SU-DHL-6 (cell line): Measurements from ENCODE around the gene CPNE2.

ENCODE experiments used
- H2AFZ ChIP-seq: fragments of 200-600 bp; sonication (generic); 2 replicates; pipeline ENCODE4 v1.6.1; 2014; ENCODE audit warnings: low read depth, mild to moderate bottlenecking, moderate library complexity, mixed read lengths, antibody characterized with exemption, low read length; ENCODE audit not compliant: severe bottlenecking
- H3F3A ChIP-seq: fragments of 200-600 bp; shearing (Covaris generic); 2 replicates; pipeline ENCODE4 v1.6.0; 2016; ENCODE audit warnings: antibody characterized with exemption, mild to moderate bottlenecking; ENCODE audit not compliant: insufficient read depth
- H3K27ac ChIP-seq: fragments of 200-600 bp; sonication (generic); 2 replicates; pipeline ENCODE4 v1.5.1; 2016; ENCODE audit warnings: low read depth, mild to moderate bottlenecking, low read length, moderate library complexity, mixed read lengths
- H3K27me3 ChIP-seq: fragments of 200-600 bp; sonication (generic), shearing (Covaris generic); 2 replicates; pipeline ENCODE4 v1.6.0; 2014; ENCODE audit warnings: mild to moderate bottlenecking, low read length
- H3K36me3 ChIP-seq: fragments of 200-600 bp; sonication (generic); 2 replicates; pipeline ENCODE4 v1.6.1; 2014; ENCODE audit warnings: mild to moderate bottlenecking, low read length, mixed read lengths
- H3K4me2 ChIP-seq: fragments of 300-600, 200-600 bp; shearing (Covaris generic), sonication (generic); 2 replicates; pipeline ENCODE4 v1.6.0; 2014; ENCODE audit warnings: low read length, low read depth, mild to moderate bottlenecking; ENCODE audit not compliant: poor library complexity, severe bottlenecking
- H3K4me3 ChIP-seq: fragments of 200-600 bp; sonication (generic); 2 replicates; pipeline ENCODE4 v1.5.1; 2014; ENCODE audit warnings: antibody characterized with exemption, low read length, mild to moderate bottlenecking, mixed read lengths; ENCODE audit not compliant: insufficient read depth, poor library complexity, severe bottlenecking
- H3K79me2 ChIP-seq: fragments of 200-600 bp; sonication (generic); 2 replicates; pipeline ENCODE4 v1.6.1; 2014; ENCODE audit warnings: mild to moderate bottlenecking, low read length, moderate library complexity; ENCODE audit not compliant: insufficient read depth
- H3K9ac ChIP-seq: fragments of 200-600 bp; sonication (generic); 2 replicates; pipeline ENCODE4 v1.7.0; 2014; ENCODE audit warnings: mild to moderate bottlenecking, low read length
- H3K9me2 ChIP-seq: fragments of 200-600 bp; sonication (generic); replicated peaks from 2 replicates; pipeline ENCODE4 v1.6.1; 2014; ENCODE audit warnings: low read length; ENCODE audit not compliant: insufficient read depth
- H3K9me3 ChIP-seq: fragments of 200-600 bp; sonication (generic); 2 replicates; pipeline ENCODE4 v1.6.1; 2014; ENCODE audit warnings: low read length, mixed read lengths; ENCODE audit not compliant: insufficient read depth
- H4K20me1 ChIP-seq: fragments of 200-600 bp; sonication (generic); 2 replicates; pipeline ENCODE4 v1.6.1; 2014; ENCODE audit warnings: low read depth, mild to moderate bottlenecking, antibody characterized with exemption, low read length, moderate library complexity, mixed read lengths
- CTCF ChIP-seq: fragments of 200-600 bp; sonication (generic); IDR thresholded peaks from one replicate; pipeline ENCODE4 v1.5.1; 2017; ENCODE audit warnings: antibody characterized with exemption, mild to moderate bottlenecking, low read length, moderate library complexity; ENCODE audit not compliant: insufficient read depth, poor library complexity, severe bottlenecking
- EZH2phosphoT487 ChIP-seq: fragments of 200-600 bp; sonication (generic), shearing (Covaris generic); conservative IDR thresholded peaks from 2 replicates; pipeline ENCODE4 v1.6.1; 2018; ENCODE audit warnings: mild to moderate bottlenecking, antibody characterized with exemption, low read length, moderate library complexity, mixed read lengths

Gene CPNE2

GRCh38 chr16:57147381-57148221 lies 55.2 kb downstream of the CPNE2 start:
- Histone ChIP-seq H3K9me3 (no peaks in the 10 kb centered on the region), H3K36me3 (no peaks in the 10 kb centered on the region), H4K20me1 (no peaks in the 10 kb centered on the region), H3F3A (no peaks in the 10 kb centered on the region), H3K27ac (no peak overlapping the region), H3K79me2 (no peaks in the 10 kb centered on the region), H3K4me3 (no peak overlapping the region), H3K9ac (no peak overlapping the region), H3K9me2 (no peaks in the 10 kb centered on the region), H3K4me2 (no peak overlapping the region), H2AFZ (no peak overlapping the region), H3K27me3 (no peaks in the 10 kb centered on the region)
- no peak for TF ChIP-seq EZH2phosphoT487
- no peak for TF ChIP-seq CTCF

DNA sequence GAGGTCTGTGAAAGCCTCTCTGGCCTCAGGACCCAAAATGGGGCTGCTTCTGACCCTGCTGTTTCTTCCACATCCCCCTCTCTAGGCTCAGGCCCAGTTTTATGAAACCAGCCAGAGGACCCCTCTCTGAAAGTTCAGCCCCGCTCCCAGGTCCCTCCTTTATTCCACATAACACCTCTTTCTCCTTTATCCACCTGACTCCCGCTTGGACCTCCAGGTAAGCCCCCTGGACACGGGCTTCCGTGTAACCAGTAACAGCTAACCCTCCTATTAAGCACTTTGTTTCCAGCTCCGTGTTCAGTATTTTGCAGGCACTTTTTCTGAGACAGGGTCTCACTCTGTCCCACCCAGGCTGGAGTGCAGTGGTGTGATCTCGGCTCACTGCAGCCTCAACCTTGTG lies 56.1 kb downstream of the CPNE2 start:
- H3K9me3 ChIP-seq: no peaks in the 10 kb centered on the region
- H3K79me2 ChIP-seq: no peaks in the 10 kb centered on the region
- H2AFZ ChIP-seq: no peak overlapping the region
- no peaks in the 10 kb centered on the region for H3K9me2 ChIP-seq
- no peak overlapping the region for H3K4me3 ChIP-seq
- H3K27me3 ChIP-seq: no peaks in the 10 kb centered on the region
- H3F3A ChIP-seq: no peaks in the 10 kb centered on the region
- TF ChIP-seq EZH2phosphoT487 (no peak), CTCF (no peak)
- H3K4me2 ChIP-seq: no peak overlapping the region
- H3K27ac ChIP-seq: no peak overlapping the region
- H3K36me3 ChIP-seq: no peaks in the 10 kb centered on the region
- H3K9ac ChIP-seq: no peak overlapping the region
- H4K20me1 ChIP-seq: no peaks in the 10 kb centered on the region

DNA sequence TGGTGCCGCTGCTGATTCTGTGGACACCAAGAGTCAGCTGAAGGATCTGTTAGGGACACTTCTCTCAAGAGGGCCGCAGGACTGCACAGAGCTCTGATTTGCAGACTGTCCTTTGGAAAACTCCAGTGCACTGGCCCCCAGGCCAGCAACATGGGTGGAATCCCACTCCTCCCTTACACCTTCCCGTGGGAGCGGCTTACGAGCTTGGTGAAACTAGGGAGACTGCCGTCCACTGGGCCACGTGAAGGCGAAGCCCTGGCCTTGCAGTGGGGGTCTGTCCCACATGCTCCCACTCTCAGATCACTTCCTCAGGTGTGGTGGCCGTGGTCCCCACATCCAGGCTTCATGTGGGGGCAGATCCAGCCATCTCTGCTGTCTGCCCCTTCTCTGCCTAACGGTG lies 57.0 kb downstream of the CPNE2 start:
- Histone ChIP-seq H3K9me2 (no peaks in the 10 kb centered on the region), H3K36me3 (peaks cover 3% of the 10 kb centered on the region; the same call in 1 of the 2 replicates), H3K79me2 (no peaks in the 10 kb centered on the region), H3K9me3 (no peaks in the 10 kb centered on the region), H3K27me3 (no peaks in the 10 kb centered on the region), H3K27ac (no peak overlapping the region), H4K20me1 (no peaks in the 10 kb centered on the region), H3K4me3 (no peak overlapping the region), H3K9ac (no peak overlapping the region), H3F3A (no peaks in the 10 kb centered on the region), H3K4me2 (no peak overlapping the region), H2AFZ (no peak overlapping the region)
- TF ChIP-seq EZH2phosphoT487 (no peak), CTCF (no peak)
